NCI-H2171 treated with DMSO at 0.1 percent for 48 hours (cell line): ENCODE measurements around the gene ZFPM1.

Source experiments
- DNase-seq: peaks from one replicate; lab custom pipeline; 2025; lab: John Stamatoyannopoulos, UW

ZFPM1 gene

DNA sequence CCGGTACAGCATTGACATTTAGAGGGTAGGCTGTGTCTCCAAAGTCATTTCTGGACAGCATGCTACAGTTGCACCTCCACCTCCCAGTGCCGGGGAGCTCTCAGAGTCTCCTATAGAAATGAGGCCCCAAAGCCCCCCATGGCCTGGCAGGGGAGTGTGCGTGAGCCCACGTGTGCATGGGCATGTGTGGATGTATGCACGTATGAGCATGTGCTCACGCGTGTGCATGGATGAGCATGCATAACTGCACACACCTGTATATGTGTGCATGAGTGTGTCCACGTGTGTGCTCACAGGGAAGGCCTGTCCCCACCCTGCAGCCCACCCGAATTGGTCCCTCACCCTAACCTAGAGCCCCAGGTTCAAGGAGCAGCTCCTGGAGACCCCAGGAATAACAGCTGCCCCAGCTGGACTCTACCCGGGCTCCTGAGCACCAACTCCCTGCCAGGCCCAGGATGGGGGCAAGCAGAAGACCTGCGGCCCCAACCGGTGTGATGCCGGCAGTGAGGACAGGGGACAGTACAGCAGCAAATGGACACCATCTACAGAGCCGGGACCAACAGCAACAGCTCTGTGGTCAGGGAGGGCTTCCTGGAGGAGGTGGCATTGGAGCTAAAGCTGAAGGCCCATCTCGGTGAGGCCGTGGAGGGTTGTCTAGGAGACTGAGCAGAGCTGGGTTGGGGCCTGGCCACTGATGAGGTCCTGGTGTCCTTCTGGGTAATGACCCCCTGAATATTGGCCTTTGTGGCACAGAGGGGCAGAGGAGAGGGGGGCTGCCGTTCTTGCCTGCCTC, 35.2 kb upstream of the ZFPM1 start:
- no peak for DNase-seq

GRCh38 chr16:88418869-88419268, 34.2 kb upstream of the ZFPM1 start:
- DNase-seq, result no peak

DNA sequence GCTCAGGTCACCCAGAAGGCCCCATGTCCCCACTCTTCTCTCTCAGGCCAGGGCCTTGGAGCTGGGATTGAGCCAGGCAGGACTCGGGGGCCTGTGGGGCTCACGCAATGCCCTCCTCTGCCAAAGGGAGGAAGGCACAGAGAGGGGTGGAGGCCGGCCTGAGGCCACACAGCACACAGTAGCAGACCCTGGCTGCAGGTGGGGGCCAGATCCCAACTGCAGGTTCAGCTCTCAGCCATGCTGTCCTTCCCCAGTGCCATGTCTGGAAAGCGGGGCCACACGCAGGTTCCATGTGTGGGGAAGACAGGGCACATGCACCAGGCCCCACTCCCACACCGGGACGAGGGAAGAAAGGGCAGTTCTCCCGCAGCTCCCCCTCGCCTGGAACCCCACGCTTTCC, 33.3 kb upstream of the ZFPM1 start:
- DNase-seq, result no peak

GRCh38 chr16:88420496-88420895, 32.6 kb upstream of the ZFPM1 start:
- no peak for DNase-seq

- DNase-seq, result no peak
These were observed 31.8 kb upstream of the ZFPM1 start for GRCh38 chr16:88421301-88421700.

DNA sequence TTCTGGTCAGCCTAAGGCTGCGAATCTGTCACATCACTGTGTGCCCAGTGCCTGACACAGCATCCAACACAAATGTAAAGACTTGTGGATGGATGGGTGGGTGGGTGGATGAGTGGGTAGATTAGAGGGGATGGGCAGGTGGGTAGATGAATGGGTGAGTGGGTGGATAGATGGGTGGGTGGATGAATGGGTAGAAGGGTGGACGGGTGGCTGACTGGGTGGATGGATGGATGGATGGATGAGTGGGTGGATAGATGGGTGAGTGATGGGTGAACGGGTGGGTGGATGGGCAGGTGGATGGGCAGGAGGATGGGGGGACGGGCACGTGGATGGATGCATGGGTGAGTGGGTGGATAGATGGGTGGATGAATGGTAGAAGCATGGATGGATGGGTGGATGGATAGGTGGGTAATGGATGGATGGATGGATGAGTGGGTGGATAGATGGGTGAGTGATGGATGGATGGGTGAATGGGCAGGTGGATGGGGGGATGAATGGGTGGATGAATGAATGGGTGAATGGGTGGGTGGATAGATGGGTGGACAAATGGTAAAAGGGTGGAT, 31.1 kb upstream of the ZFPM1 start:
- no peak for DNase-seq

- no peak for DNase-seq
These were observed 30.2 kb upstream of the ZFPM1 start for GRCh38 chr16:88422733-88423447.

DNA sequence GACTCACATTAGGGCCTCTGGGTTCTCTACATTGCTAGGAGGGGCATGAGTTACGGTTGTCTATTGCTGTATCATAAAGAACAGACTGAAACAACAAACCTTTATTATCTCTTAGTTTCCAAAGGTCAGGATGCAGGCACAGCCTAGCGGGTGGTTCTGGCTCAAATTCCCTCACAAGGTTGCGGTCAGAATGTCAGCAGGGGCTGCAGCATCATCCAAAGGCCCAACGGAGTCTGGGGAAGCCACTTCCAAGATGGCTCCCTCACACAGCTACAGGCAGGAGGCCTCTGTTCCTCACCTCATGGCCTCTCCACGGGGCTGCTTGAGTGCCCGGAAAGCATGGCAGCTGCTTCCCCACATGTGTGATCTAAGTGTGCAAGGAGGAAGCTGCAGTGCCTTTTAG, 29.6 kb upstream of the ZFPM1 start:
- no peak for DNase-seq

- no peak for DNase-seq
These were observed 28.4 kb upstream of the ZFPM1 start for GRCh38 chr16:88424587-88425235.

GRCh38 chr16:88426018-88426417, 27.1 kb upstream of the ZFPM1 start:
- DNase-seq, result no peak

DNA sequence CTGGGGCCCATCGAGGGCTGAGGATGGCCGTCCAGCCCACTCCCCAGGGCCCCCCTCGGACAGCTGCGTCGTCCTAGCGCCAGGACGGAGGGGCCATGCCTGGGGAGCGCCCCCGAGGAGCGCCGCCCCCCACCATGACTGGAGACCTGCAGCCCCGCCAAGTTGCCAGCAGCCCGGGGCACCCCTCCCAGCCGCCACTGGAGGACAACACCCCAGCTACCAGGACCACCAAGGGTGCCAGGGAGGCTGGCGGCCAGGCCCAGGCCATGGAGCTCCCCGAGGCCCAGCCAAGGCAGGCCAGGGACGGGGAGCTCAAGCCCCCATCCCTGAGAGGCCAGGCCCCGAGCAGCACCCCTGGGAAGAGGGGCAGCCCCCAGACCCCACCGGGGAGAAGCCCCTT, 25.7 kb upstream of the ZFPM1 start:
- no peak for DNase-seq

GRCh38 chr16:88428156-88428555, 24.9 kb upstream of the ZFPM1 start:
- DNase-seq, result no peak

DNA sequence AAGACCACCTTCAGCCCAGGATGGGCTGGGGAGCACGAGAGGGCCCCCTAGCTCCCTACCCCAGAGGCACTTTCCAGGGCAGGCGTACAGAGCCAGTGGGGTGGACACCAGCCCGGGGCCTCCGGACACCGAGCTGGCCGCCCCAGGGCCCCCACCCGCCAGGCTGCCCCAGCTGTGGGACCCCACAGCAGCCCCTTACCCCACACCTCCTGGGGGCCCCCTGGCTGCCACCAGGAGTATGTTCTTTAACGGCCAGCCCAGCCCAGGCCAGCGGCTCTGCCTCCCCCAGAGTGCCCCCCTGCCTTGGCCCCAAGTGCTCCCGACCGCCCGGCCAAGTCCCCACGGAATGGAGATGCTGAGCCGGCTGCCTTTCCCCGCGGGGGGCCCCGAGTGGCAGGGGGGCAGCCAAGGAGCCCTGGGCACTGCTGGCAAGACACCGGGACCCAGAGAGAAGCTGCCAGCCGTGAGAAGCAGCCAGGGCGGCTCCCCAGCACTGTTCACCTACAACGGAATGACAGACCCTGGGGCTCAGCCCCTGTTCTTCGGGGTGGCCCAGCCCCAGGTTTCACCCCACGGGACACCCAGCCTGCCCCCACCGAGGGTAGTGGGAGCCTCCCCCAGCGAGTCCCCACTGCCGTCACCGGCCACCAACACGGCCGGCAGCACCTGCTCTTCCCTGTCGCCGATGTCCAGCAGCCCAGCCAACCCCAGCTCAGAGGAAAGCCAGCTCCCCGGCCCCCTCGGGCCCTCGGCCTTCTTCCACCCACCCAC, 24.3 kb upstream of the ZFPM1 start:
- no peak for DNase-seq

DNA sequence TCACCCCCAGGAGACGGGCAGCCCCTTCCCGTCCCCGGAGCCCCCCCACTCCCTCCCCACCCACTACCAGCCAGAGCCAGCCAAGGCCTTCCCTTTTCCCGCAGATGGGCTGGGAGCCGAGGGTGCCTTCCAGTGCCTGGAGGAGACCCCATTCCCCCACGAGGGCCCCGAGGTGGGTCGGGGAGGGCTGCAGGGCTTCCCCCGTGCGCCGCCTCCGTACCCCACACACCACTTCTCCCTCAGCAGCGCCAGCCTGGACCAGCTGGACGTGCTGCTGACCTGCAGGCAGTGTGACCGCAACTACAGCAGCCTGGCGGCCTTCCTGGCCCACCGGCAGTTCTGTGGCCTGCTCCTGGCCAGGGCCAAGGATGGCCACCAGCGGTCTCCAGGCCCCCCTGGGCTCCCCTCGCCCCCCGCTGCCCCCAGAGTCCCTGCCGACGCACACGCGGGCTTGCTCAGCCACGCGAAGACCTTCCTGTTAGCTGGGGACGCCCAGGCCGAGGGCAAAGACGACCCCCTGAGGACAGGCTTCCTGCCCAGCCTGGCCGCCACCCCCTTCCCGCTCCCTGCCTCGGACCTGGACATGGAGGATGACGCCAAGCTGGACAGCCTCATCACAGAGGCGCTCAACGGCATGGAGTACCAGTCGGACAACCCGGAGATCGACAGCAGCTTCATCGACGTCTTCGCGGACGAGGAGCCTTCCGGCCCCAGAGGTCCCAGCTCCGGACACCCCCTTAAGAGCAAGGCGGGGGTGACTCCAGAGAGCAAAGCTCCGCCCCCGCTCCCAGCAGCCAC, 23.5 kb upstream of the ZFPM1 start:
- no peak for DNase-seq

DNA sequence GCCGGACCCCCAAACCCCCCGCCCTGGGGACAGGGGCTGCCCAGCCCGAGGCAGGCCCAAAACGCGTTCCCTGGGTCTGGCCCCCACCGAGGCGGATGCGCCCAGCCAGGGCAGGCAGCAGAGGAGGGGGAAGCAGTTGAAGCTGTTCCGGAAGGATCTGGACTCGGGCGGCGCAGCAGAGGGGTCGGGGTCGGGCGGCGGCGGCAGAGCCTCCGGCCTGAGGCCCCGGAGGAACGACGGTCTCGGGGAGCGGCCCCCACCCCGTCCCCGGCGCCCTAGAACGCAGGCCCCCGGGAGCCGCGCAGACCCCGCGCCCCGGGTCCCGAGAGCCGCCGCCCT, 22.9 kb upstream of the ZFPM1 start:
- DNase-seq, result no peak

GRCh38 chr16:88430524-88431446, 22.3 kb upstream of the ZFPM1 start:
- DNase-seq, result no peak

DNA sequence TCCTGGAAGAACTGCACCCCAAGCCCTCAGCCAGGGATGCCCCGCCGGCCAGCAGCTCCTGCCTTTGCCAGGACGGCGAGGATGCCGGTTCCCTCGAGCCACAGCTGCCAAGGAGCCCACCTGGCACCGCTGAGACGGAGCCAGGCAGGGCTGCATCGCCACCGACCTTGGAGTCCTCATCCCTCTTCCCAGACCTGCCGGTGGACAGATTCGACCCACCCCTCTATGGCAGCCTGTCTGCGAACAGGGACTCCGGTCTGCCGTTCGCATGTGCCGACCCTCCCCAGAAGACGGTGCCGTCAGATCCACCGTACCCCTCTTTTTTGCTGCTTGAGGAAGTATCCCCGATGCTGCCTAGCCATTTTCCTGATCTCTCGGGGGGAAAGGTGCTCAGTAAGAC, 21.4 kb upstream of the ZFPM1 start:
- DNase-seq, result no peak

DNA sequence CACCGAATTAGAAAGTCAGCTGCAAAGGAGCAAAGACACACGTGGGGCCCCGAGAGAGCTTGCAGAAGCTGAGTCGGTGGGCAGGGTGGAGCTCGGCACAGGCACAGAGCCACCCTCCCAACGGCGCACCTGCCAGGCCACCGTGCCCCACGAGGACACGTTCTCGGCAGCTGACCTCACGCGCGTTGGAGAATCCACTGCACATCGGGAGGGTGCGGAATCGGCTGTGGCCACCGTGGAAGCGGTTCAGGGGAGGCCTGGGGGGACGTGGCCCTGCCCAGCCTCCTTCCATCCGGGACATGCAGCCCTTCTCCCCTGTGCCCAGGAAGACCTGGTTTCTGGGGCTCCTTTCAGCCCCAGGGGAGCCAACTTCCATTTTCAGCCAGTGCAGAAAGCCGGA, 20.9 kb upstream of the ZFPM1 start:
- DNase-seq, result no peak

DNA sequence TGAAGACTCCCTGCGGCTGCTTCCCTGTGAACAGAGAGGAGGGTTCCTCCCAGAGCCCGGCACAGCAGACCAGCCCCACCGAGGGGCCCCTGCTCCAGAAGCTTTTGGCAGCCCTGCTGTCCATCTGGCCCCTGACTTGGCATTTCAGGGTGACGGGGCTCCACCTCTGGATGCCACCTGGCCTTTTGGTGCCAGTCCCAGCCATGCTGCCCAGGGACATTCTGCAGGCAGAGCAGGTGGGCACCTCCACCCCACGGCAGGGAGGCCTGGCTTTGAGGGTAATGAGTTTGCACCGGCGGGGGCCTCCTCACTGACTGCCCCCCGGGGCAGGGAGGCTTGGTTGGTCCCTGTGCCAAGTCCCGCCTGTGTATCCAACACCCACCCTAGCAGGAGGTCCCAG, 20.3 kb upstream of the ZFPM1 start:
- no peak for DNase-seq

DNA sequence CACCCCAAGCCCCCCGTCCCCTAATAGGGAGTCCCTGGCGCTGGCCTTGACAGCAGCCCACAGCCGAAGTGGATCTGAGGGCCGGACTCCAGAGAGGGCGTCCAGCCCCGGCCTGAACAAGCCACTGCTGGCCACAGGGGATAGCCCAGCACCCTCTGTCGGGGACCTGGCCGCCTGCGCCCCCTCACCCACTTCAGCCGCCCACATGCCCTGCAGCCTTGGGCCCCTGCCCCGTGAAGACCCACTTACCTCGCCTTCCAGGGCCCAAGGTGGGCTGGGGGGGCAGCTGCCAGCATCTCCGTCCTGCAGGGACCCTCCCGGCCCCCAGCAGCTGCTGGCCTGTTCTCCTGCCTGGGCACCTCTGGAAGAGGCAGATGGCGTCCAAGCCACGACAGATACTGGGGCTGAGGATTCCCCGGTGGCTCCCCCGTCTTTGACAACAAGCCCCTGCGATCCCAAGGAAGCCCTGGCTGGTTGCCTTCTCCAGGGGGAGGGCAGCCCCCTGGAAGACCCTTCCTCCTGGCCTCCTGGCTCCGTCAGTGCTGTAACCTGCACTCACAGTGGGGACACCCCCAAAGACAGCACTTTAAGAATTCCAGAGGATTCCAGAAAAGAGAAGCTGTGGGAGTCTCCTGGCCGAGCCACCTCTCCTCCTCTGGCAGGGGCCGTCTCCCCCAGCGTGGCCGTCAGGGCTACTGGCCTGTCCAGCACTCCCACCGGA, 19.3 kb upstream of the ZFPM1 start:
- no peak for DNase-seq
